T-cell (primary cell): Measurements from ENCODE around the gene POLR2E. TPM values are rescaled to one million over a fixed set of nuclear protein-coding genes. Genes with fewer than 3 reads are reported as not detected.

Source experiments
- ATAC-seq, 4 experiments: fragments of 200-7000 bp in 3 of 4; fragments of 150-1000 bp in 1 of 4; cut with Tn5 transposase; replicated peaks in 1 of 4; 1 replicate in 3 of 4; 2 replicates in 1 of 4; pipeline ENCODE4 v1.10.0; 2021; ENCODE audit warnings: moderate library complexity in 3 of 4, mild to moderate bottlenecking in 2 of 4, moderate number of reproducible peaks in 1 of 4
- CTCF ChIA-PET, 2 donors: fragments of 300-600 bp; sonication (Branson Sonifier 250); formaldehyde crosslinking; loops; one replicate each; lab custom pipeline; 2022; ENCODE audit warnings: antibody characterized with exemption in 2 of 2; lab: Charles Lee
- POLR2A ChIA-PET, 2 donors: fragments of 300-600 bp; sonication (Branson Sonifier 250); formaldehyde crosslinking; loops; one replicate each; lab custom pipeline; 2022; ENCODE audit warnings: antibody characterized with exemption in 2 of 2; lab: Charles Lee
- DNase-seq, 35 experiments: peaks; one replicate each; pipeline versions ENCODE4 v3.0.0 to v3.0.0-alpha.2; 2013 to 2023
- H3K27ac ChIP-seq: one replicate; pipeline ENCODE4 v1.5.1; 2013; ENCODE audit warnings: low read length
- H3K27me3 ChIP-seq, 2 experiments: replicated peaks in 1 of 2; 1 replicate in 1 of 2; 2 replicates in 1 of 2; pipeline versions ENCODE4 v1.6.1 to v1.7.0; 2013; ENCODE audit warnings: low read length in 1 of 2, mixed read lengths in 1 of 2; ENCODE audit not compliant: control insufficient read depth in 2 of 2, insufficient read depth in 2 of 2; ENCODE audit errors: extremely low read depth in 1 of 2
- H3K36me3 ChIP-seq, 2 donors: 1 replicate in 1 of 2; 2 replicates in 1 of 2; pipeline versions ENCODE4 v1.6.1 to v1.7.0; 2013; ENCODE audit warnings: low read length in 1 of 2; ENCODE audit not compliant: control insufficient read depth in 2 of 2, insufficient read depth in 1 of 2; ENCODE audit errors: extremely low read depth in 1 of 2
- H3K4me1 ChIP-seq, 2 experiments: 1 replicate in 1 of 2; 2 replicates in 1 of 2; pipeline versions ENCODE4 v1.6.1 to v1.7.0; 2013; ENCODE audit warnings: low read length in 2 of 2, mixed read lengths in 1 of 2; ENCODE audit not compliant: insufficient read depth in 2 of 2, control insufficient read depth in 1 of 2; ENCODE audit errors: extremely low read depth in 1 of 2
- H3K4me3 ChIP-seq, 2 donors: 1 replicate in 1 of 2; 2 replicates in 1 of 2; pipeline versions ENCODE4 v1.5.1 to v1.7.0; 2013; ENCODE audit warnings: mild to moderate bottlenecking in 2 of 2, low read length in 1 of 2, moderate library complexity in 1 of 2; ENCODE audit not compliant: control insufficient read depth in 1 of 2; ENCODE audit errors: extremely low read depth in 1 of 2
- H3K9me3 ChIP-seq: 2 replicates; pipeline ENCODE4 v1.7.0; 2013
- H3K27ac Mint-ChIP-seq, 2 donors: one replicate each; pipeline ENCODE4 v1.8.0; 2020 to 2021; ENCODE audit warnings: mild to moderate bottlenecking in 2 of 2, mixed read lengths in 2 of 2
- H3K27me3 Mint-ChIP-seq, 2 donors: one replicate each; pipeline ENCODE4 v1.8.0; 2021 to 2022; ENCODE audit warnings: mixed read lengths in 2 of 2
- H3K36me3 Mint-ChIP-seq: one replicate; pipeline ENCODE4 v1.8.0; 2021; ENCODE audit warnings: mixed read lengths
- H3K4me1 Mint-ChIP-seq, 3 donors: one replicate each; pipeline ENCODE4 v1.8.0; 2020 to 2022; ENCODE audit warnings: mixed read lengths in 3 of 3, mild to moderate bottlenecking in 1 of 3
- H3K4me3 Mint-ChIP-seq, 3 donors: one replicate each; pipeline ENCODE4 v1.8.0; 2020 to 2022; ENCODE audit warnings: mild to moderate bottlenecking in 3 of 3, mixed read lengths in 3 of 3, moderate library complexity in 3 of 3
- H3K9me3 Mint-ChIP-seq, 3 donors: one replicate each; pipeline ENCODE4 v1.8.0; 2020 to 2022; ENCODE audit warnings: mixed read lengths in 3 of 3
- WGBS: methylation state at CpG from one replicate; pipeline ENCODE4 v1.1.5; 2013; ENCODE audit warnings: missing lambda C conversion rate; ENCODE audit not compliant: insufficient coverage; 5-methylcytosine and 5-hydroxymethylcytosine counted together
- total RNA-seq, 35 experiments: library from RNA in 6 of 35; stranded (reverse) in 6 of 35; fragments of 120-200 nt in 1 of 35; gene quantifications; one replicate each; pipeline versions ENCODE4 v1.2.1 to v1.2.4 and lab custom pipeline; 2013 to 2026

POLR2E gene
- total RNA-seq, 5 donors from 2014 or later (not counting 1 experiment from before 2014, with no cell fraction given): 75.7 to 119 (median 101) TPM

DNA sequence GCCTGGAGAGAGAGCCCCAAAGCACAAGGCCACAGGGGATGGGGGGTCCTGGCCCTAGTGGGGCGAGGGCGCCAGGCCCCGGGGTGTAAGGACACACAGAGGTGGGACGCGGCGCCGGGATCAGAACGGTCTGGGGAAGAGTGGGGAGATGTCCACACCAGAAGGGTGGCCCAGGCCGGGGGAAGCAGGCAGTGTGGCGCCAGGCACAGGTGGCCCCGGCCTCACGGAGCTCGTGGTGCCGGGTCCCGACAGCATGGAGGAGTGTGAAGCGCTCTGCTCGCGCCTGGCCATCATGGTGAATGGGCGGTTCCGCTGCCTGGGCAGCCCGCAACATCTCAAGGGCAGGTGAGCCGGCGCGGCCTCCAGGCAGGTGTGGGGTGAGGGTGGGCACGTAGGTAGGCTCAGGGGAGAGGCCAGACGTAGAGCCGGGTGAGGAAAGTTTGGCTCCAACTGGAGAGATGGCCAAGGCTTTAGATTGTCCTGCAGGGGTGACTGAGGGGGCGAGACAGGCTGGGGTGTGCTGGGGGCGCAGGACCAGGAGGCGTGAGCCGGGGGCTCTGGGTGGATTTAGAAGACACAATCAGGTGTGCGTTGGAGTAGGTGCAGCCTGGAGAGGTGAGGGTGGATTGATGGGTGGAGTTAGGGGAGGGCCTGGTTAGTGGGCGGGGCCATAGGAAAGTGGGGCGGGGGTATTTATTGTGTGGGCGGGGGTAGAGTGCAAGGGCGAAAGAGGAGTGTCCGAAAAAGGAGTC lies 31.1 kb downstream of the POLR2E start:
- H3K27ac Mint-ChIP-seq: peak overlapping the region in 1 of 2 donors; percentile 16
- H3K27me3 Mint-ChIP-seq: no peaks in the 10 kb centered on the region
- no peaks in the 10 kb centered on the region for H3K9me3 Mint-ChIP-seq
- ChIA-PET POLR2A (interaction anchor here (0.6 to 0.8 kb wide), 5 partner anchors 11 to 65 kb away, joined by 3 to 10 read pairs (median 4); no protein-coding TSS in a partner anchor), CTCF (interaction anchor here (1.1 to 1.4 kb wide), 4 partner anchors 11 to 140 kb away, joined by 3 to 11 read pairs (median 3); partner anchors contain the start of gene ABCA7 (in 1 of the 2))
- no peak overlapping the region for H3K4me3 ChIP-seq
- H3K4me3 Mint-ChIP-seq: peak overlapping the region in 1 of 3 donors; percentile 90
- peaks cover 0 to 14% of the 10 kb centered on the region in 2 donors for H3K36me3 ChIP-seq
- DNase-seq (no peak), ATAC-seq (no peak)
- H3K27me3 ChIP-seq: no peaks in the 10 kb centered on the region
- H3K9me3 ChIP-seq: no peaks in the 10 kb centered on the region
- H3K4me1 Mint-ChIP-seq: peaks cover 27 to 33% (median 31%) of the 10 kb centered on the region in 3 donors
- 97% methylated on average over 25 of the region's 37 CpGs for WGBS
- H3K4me1 ChIP-seq: peaks cover 13 to 50% of the 10 kb centered on the region in 2 experiments
- H3K36me3 Mint-ChIP-seq: peaks cover 7% of the 10 kb centered on the region
- H3K27ac ChIP-seq: no peak overlapping the region

DNA sequence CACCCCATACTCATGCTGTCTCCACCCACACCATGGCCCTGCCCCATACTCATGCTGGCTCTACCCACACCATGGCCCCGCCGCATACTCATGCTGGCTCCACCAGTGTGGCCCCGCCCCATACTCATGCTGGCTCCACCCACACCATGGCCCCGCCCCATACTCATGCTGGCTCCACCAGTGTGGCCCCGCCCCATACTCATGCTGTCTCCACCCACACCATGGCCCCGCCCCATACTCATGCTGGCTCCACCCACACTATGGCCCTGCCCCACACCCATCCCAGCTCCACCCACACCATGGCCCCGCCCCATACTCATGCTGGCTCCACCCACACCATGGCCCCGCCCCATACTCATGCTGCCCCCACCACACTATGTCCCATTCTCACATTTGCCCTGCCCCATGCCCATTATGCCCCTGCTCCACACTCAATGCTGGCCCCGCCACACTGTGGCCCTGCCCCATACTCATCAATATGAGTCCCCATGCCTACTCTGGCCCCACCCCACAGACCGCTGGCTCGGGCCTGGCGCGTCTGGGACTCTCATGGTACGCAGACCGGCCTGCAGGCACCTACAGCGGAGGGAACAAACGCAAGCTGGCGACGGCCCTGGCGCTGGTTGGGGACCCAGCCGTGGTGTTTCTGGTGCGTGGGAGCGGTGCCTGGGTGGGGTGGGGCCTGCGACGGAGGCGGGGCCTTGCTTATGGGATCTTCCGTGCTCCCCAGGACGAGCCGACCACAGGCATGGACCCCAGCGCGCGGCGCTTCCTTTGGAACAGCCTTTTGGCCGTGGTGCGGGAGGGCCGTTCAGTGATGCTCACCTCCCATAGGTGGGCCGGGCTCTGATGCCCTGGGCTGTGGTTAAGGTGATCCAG lies 31.9 kb downstream of the POLR2E start:
- Mint-ChIP-seq H3K27ac (peak overlapping the region in 1 of 2 donors; percentile 16), H3K4me3 (peak overlapping the region in 1 of 3 donors; percentile 16)
- H3K4me1 ChIP-seq: peaks cover 13 to 48% of the 10 kb centered on the region in 2 experiments

DNA sequence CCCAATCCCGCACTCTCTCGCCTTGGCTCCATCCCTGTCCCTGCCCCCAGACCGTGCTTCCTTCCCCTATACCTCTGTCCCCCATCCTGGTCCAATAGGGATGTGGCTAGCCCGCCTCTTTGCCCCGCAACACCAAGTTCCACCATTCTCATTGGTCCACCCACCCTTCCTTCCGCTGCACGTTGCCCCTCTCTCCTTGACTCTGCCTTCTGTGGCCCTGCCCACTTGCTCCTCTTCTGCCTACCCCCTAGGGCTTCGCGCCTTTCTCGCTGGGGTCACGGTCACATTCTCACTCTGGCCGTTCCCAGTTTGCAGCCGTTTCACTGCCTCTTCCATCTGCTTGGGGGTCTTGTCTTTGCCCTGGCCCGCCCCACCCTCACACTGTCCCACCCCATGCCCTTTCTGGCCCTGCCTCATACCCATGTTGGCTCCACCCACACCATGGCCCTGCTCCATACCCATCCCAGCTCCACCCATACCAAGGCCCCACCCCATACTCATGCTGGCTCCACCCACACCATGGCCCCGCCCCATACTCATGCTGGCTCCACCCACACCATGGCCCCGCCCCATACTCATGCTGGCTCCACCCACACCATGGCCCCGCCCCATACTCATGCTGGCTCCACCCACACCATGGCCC lies 32.7 kb downstream of the POLR2E start:
- H3K27ac Mint-ChIP-seq: no peak overlapping the region
- Histone ChIP-seq H3K9me3 (no peaks in the 10 kb centered on the region), H3K4me1 (peaks cover 13 to 54% of the 10 kb centered on the region in 2 experiments), H3K27ac (no peak overlapping the region), H3K36me3 (peaks cover 3 to 7% of the 10 kb centered on the region in 2 donors), H3K27me3 (no peaks in the 10 kb centered on the region), H3K4me3 (no peak overlapping the region)
- ATAC-seq (no peak), DNase-seq (peak in 1 of 35 experiments; percentile 40)
- 93% methylated on average over 15 of the region's 17 CpGs for WGBS
- H3K4me1 Mint-ChIP-seq: peaks cover 31 to 37% (median 34%) of the 10 kb centered on the region in 3 donors
- ChIA-PET POLR2A (no interaction called here), CTCF (no interaction called here)
- no peak overlapping the region for H3K4me3 Mint-ChIP-seq
- peaks cover 7% of the 10 kb centered on the region for H3K36me3 Mint-ChIP-seq
- H3K27me3 Mint-ChIP-seq: no peaks in the 10 kb centered on the region
- H3K9me3 Mint-ChIP-seq: no peaks in the 10 kb centered on the region

More for the DNA sequence above, 31.9 kb downstream of the POLR2E start:
- Histone ChIP-seq H3K9me3 (no peaks in the 10 kb centered on the region), H3K36me3 (peaks cover 3 to 8% of the 10 kb centered on the region in 2 donors), H3K4me3 (no peak overlapping the region), H3K27me3 (no peaks in the 10 kb centered on the region), H3K27ac (no peak overlapping the region)
- peaks cover 3% of the 10 kb centered on the region for H3K36me3 Mint-ChIP-seq
- H3K4me1 Mint-ChIP-seq: peaks cover 24 to 30% (median 26%) of the 10 kb centered on the region in 3 donors
- no peaks in the 10 kb centered on the region for H3K9me3 Mint-ChIP-seq
- CTCF ChIA-PET: no interaction called here
- H3K27me3 Mint-ChIP-seq: no peaks in the 10 kb centered on the region
- no peak for ATAC-seq
- WGBS: 95% methylated on average over 23 of the region's 37 CpGs
- DNase-seq: peak in 32 of 35 experiments; percentile 47 to 80 (median 71)
- POLR2A ChIA-PET: no interaction called here

GRCh38 chr19:1061987-1062386 lies 33.2 kb downstream of the POLR2E start:
- H3K9me3 Mint-ChIP-seq: no peaks in the 10 kb centered on the region
- CTCF ChIA-PET: no interaction called here
- no peak for DNase-seq
- H3K27ac Mint-ChIP-seq: no peak overlapping the region
- H3K36me3 Mint-ChIP-seq: peaks cover 12% of the 10 kb centered on the region
- H3K27me3 Mint-ChIP-seq: no peaks in the 10 kb centered on the region
- no peaks in the 10 kb centered on the region for H3K9me3 ChIP-seq
- peaks cover 13 to 59% of the 10 kb centered on the region in 2 experiments for H3K4me1 ChIP-seq
- no peak overlapping the region for H3K4me3 Mint-ChIP-seq
- peaks cover 3 to 7% of the 10 kb centered on the region in 2 donors for H3K36me3 ChIP-seq
- ATAC-seq: no peak
- POLR2A ChIA-PET: interaction anchor here in 1 of 2 donors (0.7 kb wide), 1 partner anchor 29 kb away, joined by 9 read pairs; no protein-coding TSS in a partner anchor
- peaks cover 37 to 43% (median 39%) of the 10 kb centered on the region in 3 donors for H3K4me1 Mint-ChIP-seq
- WGBS: over 99% methylated on average over 18 of the region's 20 CpGs
- H3K4me3 ChIP-seq: no peak overlapping the region
- no peaks in the 10 kb centered on the region for H3K27me3 ChIP-seq
- no peak overlapping the region for H3K27ac ChIP-seq

DNA sequence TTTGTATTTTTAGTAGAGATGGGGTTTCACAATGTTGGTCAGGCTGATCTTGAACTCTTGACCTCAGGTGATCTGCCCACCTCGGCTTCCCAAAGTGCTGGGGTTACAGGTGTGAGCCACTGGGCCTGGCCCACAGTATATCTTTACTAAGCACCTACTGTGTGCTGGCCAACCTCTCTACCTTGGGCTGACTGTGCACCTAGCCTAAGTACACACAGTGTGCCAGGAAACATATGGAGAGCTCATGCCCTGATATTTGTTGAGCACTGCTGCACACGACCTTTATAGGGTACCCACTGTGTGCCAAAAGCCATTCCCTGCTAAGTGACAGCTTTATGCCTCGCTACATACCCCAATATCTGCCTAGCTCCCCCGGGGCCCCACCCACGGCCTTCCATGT lies 34.5 kb downstream of the POLR2E start:
- peaks cover 4 to 51% of the 10 kb centered on the region in 2 experiments for H3K4me1 ChIP-seq
- H3K9me3 ChIP-seq: no peaks in the 10 kb centered on the region
- no peak for DNase-seq
- H3K36me3 Mint-ChIP-seq: peaks cover 22% of the 10 kb centered on the region
- H3K27ac ChIP-seq: no peak overlapping the region
- no peaks in the 10 kb centered on the region for H3K27me3 Mint-ChIP-seq
- H3K4me1 Mint-ChIP-seq: peaks cover 32 to 42% (median 40%) of the 10 kb centered on the region in 3 donors
- no peak overlapping the region for H3K4me3 ChIP-seq
- no peak for ATAC-seq
- no peaks in the 10 kb centered on the region for H3K9me3 Mint-ChIP-seq
- no peaks in the 10 kb centered on the region for H3K27me3 ChIP-seq
- CTCF ChIA-PET: no interaction called here
- POLR2A ChIA-PET: interaction anchor here (0.6 kb wide), 2 partner anchors 24 to 182 kb away, joined by 3 to 4 read pairs; no protein-coding TSS in a partner anchor
- no peak overlapping the region for H3K27ac Mint-ChIP-seq
- H3K36me3 ChIP-seq: peaks cover 11 to 14% of the 10 kb centered on the region in 2 donors
- H3K4me3 Mint-ChIP-seq: no peak overlapping the region
- WGBS: 85% methylated on average over 4 of the region's 5 CpGs
